PC-3 (cell line): ENCODE data around the gene RGS17. TPM values are rescaled to one million over a fixed set of nuclear protein-coding genes. Genes with fewer than 3 reads are reported as not detected.

Experiments used
- ATAC-seq: fragments of 200-7000 bp; cut with Tn5 transposase; 2 replicates; pipeline ENCODE4 v1.9.1; 2020; ENCODE audit warnings: mild to moderate bottlenecking, moderate library complexity
- BruUV-seq: library from RNA; stranded (reverse); fragments of 400-500 nt; replicated peaks from 2 replicates; lab custom pipeline; 2021; lab: Mats Ljungman, UMichigan
- CTCF ChIA-PET: fragments of 300-600 bp; sonication (Branson Sonifier 250); formaldehyde crosslinking; loops from one replicate; lab custom pipeline; 2022; ENCODE audit warnings: antibody characterized with exemption; lab: Charles Lee
- POLR2A ChIA-PET: fragments of 300-600 bp; sonication (Branson Sonifier 250); formaldehyde crosslinking; loops from one replicate; lab custom pipeline; 2022; ENCODE audit warnings: antibody characterized with exemption; ENCODE audit not compliant: unreplicated experiment; lab: Charles Lee
- DNase-seq: peaks from one replicate; pipeline ENCODE4 v3.0.0-alpha.2; 2015
- H2AFZ ChIP-seq: fragments of 300-600 bp; sonication (generic); 2 replicates; pipeline ENCODE4 v1.6.0; 2016; ENCODE audit warnings: antibody characterized with exemption, low read length
- H3F3A ChIP-seq: fragments of 300-600 bp; sonication (generic); one replicate; pipeline ENCODE4 v1.6.0; 2017; ENCODE audit warnings: antibody characterized with exemption, low read length, control low read depth, mild to moderate bottlenecking; ENCODE audit not compliant: unreplicated experiment
- H3K27ac ChIP-seq: fragments of 300-600 bp; sonication (generic); 2 replicates; pipeline ENCODE4 v1.5.1; 2016; ENCODE audit warnings: mild to moderate bottlenecking, low read length
- H3K27me3 ChIP-seq: fragments of 300-600 bp; sonication (generic); 2 replicates; pipeline ENCODE4 v1.6.1; 2016; ENCODE audit warnings: low read length, mixed read lengths
- H3K36me3 ChIP-seq: fragments of 300-600 bp; sonication (generic); 2 replicates; pipeline ENCODE4 v1.6.1; 2016; ENCODE audit warnings: low read depth, mixed run types, low read length, mixed read lengths
- H3K4me1 ChIP-seq: fragments of 300-600 bp; sonication (generic); 2 replicates; pipeline ENCODE4 v1.5.1; 2016; ENCODE audit warnings: low read length; ENCODE audit not compliant: insufficient read depth
- H3K4me2 ChIP-seq: fragments of 300-600 bp; sonication (generic); 2 replicates; pipeline ENCODE4 v1.6.0; 2016; ENCODE audit warnings: low read length
- H3K4me3 ChIP-seq: fragments of 300-600 bp; sonication (generic); 2 replicates; pipeline ENCODE4 v1.5.1; 2016; ENCODE audit warnings: mild to moderate bottlenecking, low read length, mixed read lengths
- H3K79me2 ChIP-seq: fragments of 300-600 bp; sonication (generic); 2 replicates; pipeline ENCODE4 v1.6.1; 2017; ENCODE audit warnings: low read length, mixed read lengths
- H3K9ac ChIP-seq: fragments of 300-600 bp; sonication (generic); 2 replicates; pipeline ENCODE4 v1.6.0; 2016; ENCODE audit warnings: mild to moderate bottlenecking, low read length
- H3K9me2 ChIP-seq: fragments of 300-600 bp; sonication (generic); replicated peaks from 2 replicates; pipeline ENCODE4 v1.6.1; 2016; ENCODE audit warnings: mixed run types, low read length, mixed read lengths
- H3K9me3 ChIP-seq: fragments of 300-600 bp; sonication (generic); 2 replicates; pipeline ENCODE4 v1.6.1; 2016; ENCODE audit warnings: low read length, mixed read lengths
- H4K20me1 ChIP-seq: fragments of 300-600 bp; sonication (generic); 2 replicates; pipeline ENCODE4 v1.6.1; 2016; ENCODE audit warnings: low read length, mixed read lengths
- EZH2 ChIP-seq: fragments of 300-600 bp; sonication (generic); IDR thresholded peaks from one replicate; pipeline ENCODE4 v1.6.1; 2017; ENCODE audit warnings: antibody characterized with exemption, mild to moderate bottlenecking, low read length; ENCODE audit not compliant: unreplicated experiment
- EZH2phosphoT487 ChIP-seq: fragments of 300-600 bp; sonication (generic); IDR thresholded peaks from 2 replicates; pipeline ENCODE4 v1.6.1; 2018; ENCODE audit warnings: mild to moderate bottlenecking, antibody characterized with exemption, low read length, borderline replicate concordance
- intact Hi-C: fragments of 100-400 bp; cut with micrococcal nuclease; formaldehyde crosslinking; loops from 2 replicates; pipeline ENCODE4 v1.9.0; 2023
- total RNA-seq: library from RNA; depleted of rRNA; stranded (reverse); fragments of >200 nt; gene quantifications from 2 replicates; pipeline ENCODE4 v1.2.3, GENCODE V29; 2014
- TF ChIP-seq, protein P1 (sequence below): fragments of 300-600 bp; sonication (generic); conservative IDR thresholded peaks from 2 replicates; pipeline ENCODE4 v1.5.1; 2017; ENCODE audit warnings: antibody characterized with exemption, low read depth, mild to moderate bottlenecking, low read length

RGS17 gene
- total RNA-seq, 1 experiment from 2014 or later: 1.4 TPM

- H3K27me3 ChIP-seq: no peaks in the 10 kb centered on the region
- TF ChIP-seq EZH2 (no peak), EZH2phosphoT487 (no peak)
- TF ChIP-seq, protein P1, sequence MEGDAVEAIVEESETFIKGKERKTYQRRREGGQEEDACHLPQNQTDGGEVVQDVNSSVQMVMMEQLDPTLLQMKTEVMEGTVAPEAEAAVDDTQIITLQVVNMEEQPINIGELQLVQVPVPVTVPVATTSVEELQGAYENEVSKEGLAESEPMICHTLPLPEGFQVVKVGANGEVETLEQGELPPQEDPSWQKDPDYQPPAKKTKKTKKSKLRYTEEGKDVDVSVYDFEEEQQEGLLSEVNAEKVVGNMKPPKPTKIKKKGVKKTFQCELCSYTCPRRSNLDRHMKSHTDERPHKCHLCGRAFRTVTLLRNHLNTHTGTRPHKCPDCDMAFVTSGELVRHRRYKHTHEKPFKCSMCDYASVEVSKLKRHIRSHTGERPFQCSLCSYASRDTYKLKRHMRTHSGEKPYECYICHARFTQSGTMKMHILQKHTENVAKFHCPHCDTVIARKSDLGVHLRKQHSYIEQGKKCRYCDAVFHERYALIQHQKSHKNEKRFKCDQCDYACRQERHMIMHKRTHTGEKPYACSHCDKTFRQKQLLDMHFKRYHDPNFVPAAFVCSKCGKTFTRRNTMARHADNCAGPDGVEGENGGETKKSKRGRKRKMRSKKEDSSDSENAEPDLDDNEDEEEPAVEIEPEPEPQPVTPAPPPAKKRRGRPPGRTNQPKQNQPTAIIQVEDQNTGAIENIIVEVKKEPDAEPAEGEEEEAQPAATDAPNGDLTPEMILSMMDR: no peak
- no peak overlapping the region for H2AFZ ChIP-seq
- no TSS peak for BruUV-seq
- DNase-seq: peak; percentile 70
- intact Hi-C loops: loop anchor here (2.0 kb wide), 1 partner anchor 30 kb away; no protein-coding TSS in a partner anchor
- H3K4me3 ChIP-seq: no peak overlapping the region; the same call in 1 of the 2 replicates
- CTCF ChIA-PET: no interaction called here
- H3K9ac ChIP-seq: no peak overlapping the region
- no peaks in the 10 kb centered on the region for H3K9me2 ChIP-seq
- peak overlapping the region; percentile 62 for H3K4me2 ChIP-seq
- H3K9me3 ChIP-seq: no peaks in the 10 kb centered on the region
- no peaks in the 10 kb centered on the region for H3K36me3 ChIP-seq
- POLR2A ChIA-PET: no interaction called here
- ATAC-seq: peak; percentile 47
- H3K27ac ChIP-seq: peak overlapping the region; percentile 62
- no peaks in the 10 kb centered on the region for H3K79me2 ChIP-seq
- peaks cover 59% of the 10 kb centered on the region for H3K4me1 ChIP-seq
- no peaks in the 10 kb centered on the region for H4K20me1 ChIP-seq
- H3F3A ChIP-seq: no peaks in the 10 kb centered on the region
Measured at GRCh38 chr6:153088796-153089195, 42.3 kb downstream of the RGS17 start.

DNA sequence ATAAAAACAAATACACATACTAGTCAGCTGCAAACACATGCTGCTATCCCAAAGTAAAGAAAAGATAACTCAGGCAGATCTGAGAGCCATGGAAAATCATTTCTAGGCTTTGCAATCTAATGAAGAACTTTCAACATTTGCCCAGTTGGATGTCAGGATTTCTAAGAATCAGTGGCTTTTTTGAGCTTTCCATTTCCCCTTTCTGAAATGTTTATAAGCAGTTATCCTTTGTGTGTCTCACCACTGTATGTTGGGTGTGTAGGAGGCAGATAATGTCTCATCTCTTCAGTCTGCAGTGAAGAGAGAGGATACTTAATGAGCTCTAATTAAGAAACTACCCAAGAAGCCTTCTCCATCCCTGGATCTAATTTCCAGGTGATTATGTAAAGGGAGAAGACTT is 43.6 kb downstream of the RGS17 start:
- H3K4me2 ChIP-seq: no peak overlapping the region
- TF ChIP-seq EZH2phosphoT487: no peak
- ATAC-seq: no peak
- H3K9me3 ChIP-seq: no peaks in the 10 kb centered on the region
- no peaks in the 10 kb centered on the region for H3K79me2 ChIP-seq
- no TSS peak for BruUV-seq
- DNase-seq: no peak
- no peak overlapping the region for H3K4me3 ChIP-seq
- ChIA-PET CTCF (no interaction called here), POLR2A (no interaction called here)
- H3K4me1 ChIP-seq: peaks cover 50% of the 10 kb centered on the region
- H3K27ac ChIP-seq: no peak overlapping the region
- intact Hi-C loops: no loop called here
- H3F3A ChIP-seq: no peaks in the 10 kb centered on the region
- H2AFZ ChIP-seq: no peak overlapping the region
- H3K9me2 ChIP-seq: no peaks in the 10 kb centered on the region
- H3K9ac ChIP-seq: no peak overlapping the region
- H4K20me1 ChIP-seq: no peaks in the 10 kb centered on the region
- no peaks in the 10 kb centered on the region for H3K36me3 ChIP-seq
- no peaks in the 10 kb centered on the region for H3K27me3 ChIP-seq

DNA sequence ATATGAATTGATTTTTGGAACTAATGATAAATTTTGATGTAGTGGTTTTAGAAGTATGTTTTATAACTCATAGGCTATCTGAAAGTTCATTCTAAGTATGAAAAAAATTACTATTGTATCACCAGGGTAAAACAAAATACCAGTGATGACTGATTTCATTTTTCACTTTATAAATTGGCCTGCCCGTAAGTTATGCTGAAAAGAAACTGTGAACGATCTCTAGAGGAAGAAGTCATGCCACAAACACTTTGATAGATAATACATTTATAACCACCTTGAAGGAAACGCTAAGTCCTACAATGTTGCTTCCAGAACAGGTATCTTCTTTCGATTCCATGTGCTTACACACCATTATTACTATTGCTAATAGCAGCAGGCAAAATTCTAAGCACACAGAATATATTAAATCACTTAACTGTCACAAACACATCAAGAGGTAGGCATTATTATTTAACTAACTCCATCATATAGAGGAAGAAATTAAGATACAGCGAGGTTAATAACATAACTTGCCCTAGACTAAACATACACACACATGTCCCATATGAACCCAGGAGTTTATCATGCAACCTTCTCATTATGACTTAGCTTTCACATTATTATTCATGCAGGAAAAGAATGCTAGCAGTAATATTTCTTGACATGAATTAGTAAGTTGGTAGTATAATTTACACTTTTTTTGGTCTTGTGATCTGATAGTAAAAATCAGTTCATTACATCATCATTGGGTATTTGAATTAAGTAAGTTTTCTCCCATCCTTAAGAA is 44.7 kb downstream of the RGS17 start:
- Histone ChIP-seq H3F3A (no peaks in the 10 kb centered on the region), H4K20me1 (no peaks in the 10 kb centered on the region), H3K27ac (no peak overlapping the region), H3K79me2 (no peaks in the 10 kb centered on the region), H3K9me2 (no peaks in the 10 kb centered on the region), H2AFZ (no peak overlapping the region), H3K9me3 (no peaks in the 10 kb centered on the region), H3K4me2 (no peak overlapping the region), H3K4me1 (peaks cover 42% of the 10 kb centered on the region), H3K9ac (no peak overlapping the region), H3K27me3 (no peaks in the 10 kb centered on the region), H3K36me3 (no peaks in the 10 kb centered on the region), H3K4me3 (no peak overlapping the region)
- intact Hi-C loops: no loop called here
- BruUV-seq: no TSS peak
- ATAC-seq (no peak), DNase-seq (no peak)
- CTCF ChIA-PET: no interaction called here
- no peak for TF ChIP-seq EZH2phosphoT487
- TF ChIP-seq, protein P1: no peak
- no peak for TF ChIP-seq EZH2
- POLR2A ChIA-PET: no interaction called here
